Amniotic stem cell (primary cell): ENCODE results near the gene RPS14.
A peak's percentile ranks its signal among the peaks of the same experiment; 100 is the strongest.
"Not testable (repeated sequence)": the region's sequence is repeated elsewhere in the genome, so short reads cannot be mapped to it uniquely, and the experiment has no call there.

Experiments
- DNase-seq: peaks from one replicate; lab custom pipeline; 2025; lab: John Stamatoyannopoulos, UW

RPS14 gene

GRCh38 chr5:150479416-150479815 is 29.9 kb upstream of the RPS14 start:
- no peak for DNase-seq

- not testable (repeated sequence) for DNase-seq
Observed at GRCh38 chr5:150476568-150476967, 27.0 kb upstream of the RPS14 start.

- DNase-seq, result no peak
Observed at GRCh38 chr5:150473673-150474358, 24.3 kb upstream of the RPS14 start.

GRCh38 chr5:150469718-150470469 is 20.4 kb upstream of the RPS14 start:
- peak; percentile 90 for DNase-seq

- DNase-seq, result no peak
Observed at GRCh38 chr5:150468206-150468605, 18.7 kb upstream of the RPS14 start.

- no peak for DNase-seq
Observed at GRCh38 chr5:150465927-150466326, 16.4 kb upstream of the RPS14 start.

GRCh38 chr5:150464554-150465012 is 15.0 kb upstream of the RPS14 start:
- no peak for DNase-seq

GRCh38 chr5:150461231-150461630 is 11.7 kb upstream of the RPS14 start:
- DNase-seq, result no peak

- DNase-seq, result no peak
Observed at GRCh38 chr5:150460781-150461180, 11.2 kb upstream of the RPS14 start.

GRCh38 chr5:150458802-150459557 is 9.4 kb upstream of the RPS14 start:
- no peak for DNase-seq

- DNase-seq, result no peak
Observed at GRCh38 chr5:150457562-150458240, 8.2 kb upstream of the RPS14 start.

GRCh38 chr5:150457121-150457520 is 7.6 kb upstream of the RPS14 start:
- no peak for DNase-seq

- no peak for DNase-seq
Observed at GRCh38 chr5:150454492-150455229, 5.1 kb upstream of the RPS14 start.

GRCh38 chr5:150454027-150454426 is 4.5 kb upstream of the RPS14 start:
- DNase-seq, result not testable (repeated sequence)

- DNase-seq, result no peak
Observed at GRCh38 chr5:150452914-150453313, 3.4 kb upstream of the RPS14 start.

- DNase-seq, result no peak
Observed at GRCh38 chr5:150451594-150451993, 2.1 kb upstream of the RPS14 start.

GRCh38 chr5:150448952-150449516 is 505 bp downstream of the RPS14 start:
- DNase-seq, result no peak

GRCh38 chr5:150448334-150448733 is 1.2 kb downstream of the RPS14 start:
- DNase-seq, result no peak

GRCh38 chr5:150447188-150447587 is 2.4 kb downstream of the RPS14 start:
- DNase-seq, result no peak

- DNase-seq, result no peak
Observed at GRCh38 chr5:150446583-150446982, 3.0 kb downstream of the RPS14 start.

GRCh38 chr5:150446088-150446487 is 3.5 kb downstream of the RPS14 start:
- no peak for DNase-seq
